Pancreas (tissue), 10 donors: ENCODE measurements around the gene TMEM212. TPM values are rescaled to one million over a fixed set of nuclear protein-coding genes. Genes with fewer than 3 reads are reported as not detected.

Source experiments
- ATAC-seq, 4 donors: fragments of 200-7000 bp; cut with Tn5 transposase; one replicate each; pipeline versions ENCODE4 v1.8.0 to v1.9.1; 2020; ENCODE audit warnings: mild to moderate bottlenecking in 4 of 4, moderate library complexity in 4 of 4
- DNase-seq, 6 donors: peaks; one replicate each; pipeline ENCODE4 v3.0.0-alpha.2; 2020
- FAIRE-seq: peaks from 2 replicates; lab custom pipeline; 2012; peaks lifted over from hg19 to GRCh38; lab: Jason Lieb, UNC
- H3K27ac ChIP-seq, 4 donors: fragments of 200-600 bp; sonication (generic); 1 replicate in 3 of 4; 2 replicates in 1 of 4; pipeline versions ENCODE4 v1.5.0 to v1.8.0; 2020
- H3K27me3 ChIP-seq, 4 donors: fragments of 200-600 bp; one replicate each; pipeline ENCODE4 v1.8.0; 2021
- H3K36me3 ChIP-seq, 3 donors: fragments of 200-600 bp; sonication (generic) in 1 of 3; one replicate each; pipeline versions ENCODE4 v1.5.0 to v1.8.0; 2020 to 2021
- H3K4me1 ChIP-seq, 3 donors: fragments of 200-600 bp; one replicate each; pipeline ENCODE4 v1.8.0; 2021
- H3K4me3 ChIP-seq, 4 donors: fragments of 200-600 bp; sonication (generic) in 2 of 4; one replicate each; pipeline versions ENCODE4 v1.5.0 to v1.8.0; 2020 to 2021
- H3K9me3 ChIP-seq, 4 donors: fragments of 200-600 bp; one replicate each; pipeline ENCODE4 v1.8.0; 2021
- CTCF ChIP-seq, 4 donors: fragments of 200-600 bp; sonication (generic) in 3 of 4; IDR thresholded peaks; one replicate each; pipeline versions ENCODE4 v1.5.0 to v1.8.0; 2021; ENCODE audit warnings: antibody characterized with exemption in 4 of 4
- WGBS, 2 donors: extraction: QIAGEN DNeasy Blood & Tissue Kit; methylation state at CpG; one replicate each; pipeline ENCODE4 v1.1.7; 2013; 5-methylcytosine and 5-hydroxymethylcytosine counted together
- intact Hi-C, 3 donors: fragments of 100-400 bp; cut with DNase I; formaldehyde crosslinking; loops; one replicate each; pipeline versions ENCODE4 v1.11.1 to v1.14.2; 2022
- polyA plus RNA-seq, 2 donors: library from polyadenylated mRNA; stranded (reverse); fragments of 200-250 nt; gene quantifications; one replicate each; pipeline ENCODE4 v1.2.3, GENCODE V29; 2013
- total RNA-seq, 6 donors: library from RNA; stranded (reverse); fragmentation: NEBNext Ultra II Directional in 4 of 6; extraction: Animal tissue kit (Norgen Biotek cat#: 25700) in 4 of 6; gene quantifications; one replicate each; pipeline versions ENCODE4 v1.2.1 to v1.2.4, GENCODE V29; 2021 to 2023
- donor health status: healthy with polysubstance abuse.
- donor health status: DM: no; HTN: no; CAD: no; lungs with moderate emphysema.
- donor health status: DM: no; HTN: no; CAD: no.
- donor health status: control.
- donor health status: control.
- donor health status: Bipolar disorder and iron deficiency.
- donor health status: DM: yes; HTN: yes; CAD: no.
- donor health status: DM: no; HTN: no; CAD: no.
- donor health status: DM: no; HTN: no; CAD: no.
- donor health status: DM: yes; HTN: yes; CAD: no.

TMEM212 gene
- total and polyA plus RNA-seq, 8 donors = not detected

GRCh38 chr3:171801738-171802589 lies 41.2 kb upstream of the TMEM212 start:
- ATAC-seq = peak in 3 of 4 donors; percentile 19 to 50 (median 44)
- no peaks in the 10 kb centered on the region for H3K27me3 ChIP-seq

GRCh38 chr3:171802590-171802956 lies 40.6 kb upstream of the TMEM212 start:
- peak in 3 of 4 donors; percentile 57 to 81 (median 68) for ATAC-seq
- no peak for TF ChIP-seq CTCF (IDR thresholded peaks at IDR 0.05)
- Histone ChIP-seq H3K4me3 (no peak overlapping the region), H3K36me3 (no peaks in the 10 kb centered on the region), H3K4me1 (peaks cover 13 to 24% (median 20%) of the 10 kb centered on the region in 3 donors), H3K27me3 (no peaks in the 10 kb centered on the region), H3K9me3 (no peaks in the 10 kb centered on the region), H3K27ac (peak overlapping the region in 2 of 4 donors; percentile 45 to 47)
- 18 to 29% methylated on average over 3 of the region's 3 CpGs for WGBS, 2 donors
- DNase-seq = no peak
- intact Hi-C loops = no loop called here
- FAIRE-seq = no peak

More at GRCh38 chr3:171801738-171802589, 41.2 kb upstream of the TMEM212 start:
- Histone ChIP-seq H3K36me3 (no peaks in the 10 kb centered on the region), H3K27ac (peak overlapping the region in 2 of 4 donors; percentile 45 to 47), H3K9me3 (no peaks in the 10 kb centered on the region), H3K4me3 (no peak overlapping the region), H3K4me1 (peaks cover 13 to 24% (median 20%) of the 10 kb centered on the region in 3 donors)
- intact Hi-C loops = no loop called here
- FAIRE-seq (no peak), DNase-seq (no peak)
- 70% methylated on average over 4 of the region's 4 CpGs for WGBS, 2 donors
- no peak for TF ChIP-seq CTCF (IDR thresholded peaks at IDR 0.05)

GRCh38 chr3:171803044-171803443 lies 40.1 kb upstream of the TMEM212 start:
- no peak for ATAC-seq
- Histone ChIP-seq H3K27ac (peak overlapping the region in 1 of 4 donors; percentile 45), H3K4me1 (peaks cover 13 to 24% (median 20%) of the 10 kb centered on the region in 3 donors), H3K27me3 (no peaks in the 10 kb centered on the region), H3K9me3 (no peaks in the 10 kb centered on the region), H3K36me3 (no peaks in the 10 kb centered on the region), H3K4me3 (no peak overlapping the region)
- FAIRE-seq = no peak
- DNase-seq = no peak
- WGBS, 2 donors = 85 to 93% methylated on average over 4 of the region's 4 CpGs
- no peak for TF ChIP-seq CTCF (IDR thresholded peaks at IDR 0.05)
- intact Hi-C loops = no loop called here

GRCh38 chr3:171804618-171805389 lies 38.3 kb upstream of the TMEM212 start:
- TF ChIP-seq CTCF (IDR thresholded peaks at IDR 0.05) = no peak
- Histone ChIP-seq H3K4me1 (peaks cover 13 to 31% (median 23%) of the 10 kb centered on the region in 3 donors), H3K27me3 (no peaks in the 10 kb centered on the region), H3K27ac (no peak overlapping the region), H3K9me3 (no peaks in the 10 kb centered on the region), H3K36me3 (no peaks in the 10 kb centered on the region), H3K4me3 (no peak overlapping the region)
- ATAC-seq (no peak), FAIRE-seq (no peak), DNase-seq (no peak)
- WGBS, 2 donors = 63 to 85% methylated on average over 6 of the region's 6 CpGs
- intact Hi-C loops = no loop called here
